ENCODE results near the gene KDM5C.
"Not testable (repeated sequence)": the region's sequence is repeated elsewhere in the genome, so short reads cannot be mapped to it uniquely, and the experiment has no call there.

Gene KDM5C

GRCh38 chrX:53194308-53194707 is 30.7 kb downstream of the KDM5C start:
- no peak for DNase-seq (ENCODE audit: extremely low read depth in 1 of 2, low read depth in 1 of 2)

GRCh38 chrX:53193093-53193492 is 31.9 kb downstream of the KDM5C start:
- no peak for DNase-seq (ENCODE audit: extremely low read depth in 1 of 2, low read depth in 1 of 2)

DNA sequence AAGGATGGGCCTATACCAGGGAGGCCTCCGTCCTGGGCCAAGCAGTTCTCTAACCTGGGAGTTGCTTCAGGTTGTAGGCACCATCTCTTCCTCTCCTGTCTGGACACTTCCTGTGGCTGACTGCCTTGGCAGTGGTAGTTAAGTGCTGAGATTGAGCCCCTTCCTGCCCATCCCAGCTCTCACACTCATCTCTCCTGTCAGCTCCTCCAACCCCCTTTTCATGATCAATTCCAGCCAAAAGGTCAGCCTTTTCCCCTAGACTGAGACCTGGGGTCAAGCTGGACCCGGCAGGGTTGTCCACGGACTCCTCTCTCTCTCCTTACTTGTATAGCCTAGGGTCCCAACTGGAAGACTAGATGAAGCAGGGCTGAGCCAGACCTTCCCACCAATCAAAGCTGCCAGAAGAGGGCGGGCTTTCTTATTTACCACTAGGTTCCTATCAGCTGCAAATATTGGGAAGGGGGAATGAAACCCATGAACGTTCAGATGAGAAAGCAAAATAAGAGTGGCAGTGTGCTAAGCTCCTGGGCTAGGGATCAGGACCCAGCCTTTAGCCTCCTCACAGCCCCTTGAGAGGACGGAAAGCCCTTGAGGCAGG is 34.5 kb downstream of the KDM5C start:
- no peak for DNase-seq (ENCODE audit: extremely low read depth in 1 of 2, low read depth in 1 of 2)

DNA sequence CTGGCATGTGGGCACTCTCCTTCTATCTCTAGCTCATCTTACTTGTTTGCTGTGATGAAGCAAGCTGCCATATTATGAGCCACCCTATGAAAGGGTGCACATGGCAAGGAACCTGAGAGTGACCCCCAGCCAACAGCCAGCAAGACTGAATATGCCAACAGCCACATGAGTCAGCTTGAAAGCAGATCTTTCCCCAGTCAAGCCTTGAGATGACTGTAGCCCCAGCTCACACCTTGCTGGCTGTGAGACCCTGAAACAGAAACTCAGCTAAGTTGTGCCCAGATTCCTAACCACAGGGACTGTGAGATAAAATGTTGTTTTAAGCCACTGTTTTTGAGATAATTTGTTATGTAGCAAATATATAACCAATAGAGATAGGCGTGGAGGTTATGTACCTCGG is 36.2 kb downstream of the KDM5C start:
- peak; percentile 28 to 54 for DNase-seq (ENCODE audit: extremely low read depth in 1 of 2, low read depth in 1 of 2)

- DNase-seq (ENCODE audit: extremely low read depth in 1 of 2, low read depth in 1 of 2), result peak in 1 of 2 donors; percentile 21
These were observed 38.7 kb downstream of the KDM5C start for GRCh38 chrX:53186351-53186750.

GRCh38 chrX:53184836-53185235 is 40.2 kb downstream of the KDM5C start:
- DNase-seq (ENCODE audit: extremely low read depth in 1 of 2, low read depth in 1 of 2), result no peak

DNA sequence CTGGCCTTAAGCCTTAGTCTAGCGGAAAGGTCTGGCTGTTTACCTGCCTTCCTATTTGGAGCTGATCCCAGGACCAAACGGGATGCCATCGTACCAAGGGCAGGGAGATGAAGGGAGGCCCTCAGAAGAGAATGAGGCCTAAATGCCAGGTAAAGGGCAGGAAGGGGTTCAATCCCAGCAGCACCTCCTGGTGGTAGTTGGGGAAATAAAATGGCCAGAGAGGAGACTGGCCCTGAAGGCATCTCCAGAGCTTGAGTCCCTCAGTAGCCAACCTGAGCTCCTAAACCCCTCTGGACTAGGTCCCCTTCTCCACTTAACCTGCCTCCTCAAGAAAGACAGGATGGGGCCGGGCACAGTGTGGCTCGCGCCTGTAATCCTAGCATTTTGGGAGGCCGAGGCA is 53.7 kb downstream of the KDM5C start:
- no peak for DNase-seq (ENCODE audit: extremely low read depth in 1 of 2, low read depth in 1 of 2)

- no peak for DNase-seq (ENCODE audit: extremely low read depth in 1 of 2, low read depth in 1 of 2)
These were observed 58.9 kb downstream of the KDM5C start for GRCh38 chrX:53166103-53166502.

DNA sequence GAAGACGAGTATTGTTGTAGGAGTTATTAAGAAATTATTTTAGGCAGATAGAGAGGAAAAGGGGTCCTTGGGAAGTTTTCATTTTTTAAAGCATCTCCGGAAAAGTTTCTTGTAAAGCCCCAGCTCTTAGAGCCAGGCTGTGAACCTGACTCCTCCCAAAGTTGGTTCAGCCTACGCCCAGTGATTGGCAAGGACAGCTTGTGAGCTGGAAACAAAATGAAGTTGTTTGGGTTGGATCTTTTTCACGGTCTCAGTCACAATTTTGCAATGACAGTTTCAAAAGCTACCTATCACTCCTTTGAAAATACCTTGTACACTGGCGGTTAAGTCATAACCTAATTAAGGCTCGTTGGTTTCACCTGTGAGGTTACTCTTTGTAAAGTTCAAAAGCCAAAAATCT is 60.4 kb downstream of the KDM5C start:
- not testable (repeated sequence) for DNase-seq (ENCODE audit: extremely low read depth in 1 of 2, low read depth in 1 of 2)

- no peak for DNase-seq (ENCODE audit: extremely low read depth in 1 of 2, low read depth in 1 of 2)
These were observed 61.6 kb downstream of the KDM5C start for GRCh38 chrX:53163436-53163835.

- no peak for DNase-seq (ENCODE audit: extremely low read depth in 1 of 2, low read depth in 1 of 2)
These were observed 64.6 kb downstream of the KDM5C start for GRCh38 chrX:53160297-53160983.

GRCh38 chrX:53159184-53159583 is 65.8 kb downstream of the KDM5C start:
- DNase-seq (ENCODE audit: extremely low read depth in 1 of 2, low read depth in 1 of 2), result no peak

- no peak for DNase-seq (ENCODE audit: extremely low read depth in 1 of 2, low read depth in 1 of 2)
These were observed 68.8 kb downstream of the KDM5C start for GRCh38 chrX:53156207-53156596.

DNA sequence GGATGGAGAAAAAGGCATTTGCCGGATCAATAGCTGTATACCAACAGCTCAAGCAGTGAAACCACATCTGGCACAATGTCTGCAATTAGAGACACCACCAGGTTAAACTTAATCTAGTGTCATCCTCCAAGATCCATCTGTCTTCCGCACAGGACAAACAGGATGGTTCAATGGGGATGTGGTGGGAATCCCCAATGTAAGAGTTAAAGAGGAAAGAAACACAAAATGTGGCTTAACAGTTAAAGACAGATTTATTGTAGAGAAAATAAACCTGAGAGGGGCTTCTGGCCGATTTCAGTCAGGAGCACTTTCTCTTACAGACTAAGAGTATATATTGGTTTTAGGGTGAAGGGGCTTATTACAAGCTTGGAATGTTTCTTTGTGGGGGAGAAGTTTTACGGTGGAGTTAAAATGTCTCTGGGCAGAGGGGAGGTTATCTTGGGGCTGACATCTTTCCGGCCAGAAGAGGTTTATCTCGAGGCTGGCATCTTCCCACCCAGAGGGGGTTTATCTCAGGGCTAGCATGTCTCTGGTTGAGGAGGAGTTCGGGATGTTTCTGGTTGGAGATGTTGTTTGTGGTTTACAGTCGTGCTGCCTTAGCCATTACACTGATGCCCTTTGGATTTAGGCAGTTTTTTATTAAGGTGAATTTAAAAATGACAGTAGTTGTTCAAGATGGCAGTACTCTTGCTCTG is 69.3 kb downstream of the KDM5C start:
- no peak for DNase-seq (ENCODE audit: extremely low read depth in 1 of 2, low read depth in 1 of 2)

DNA sequence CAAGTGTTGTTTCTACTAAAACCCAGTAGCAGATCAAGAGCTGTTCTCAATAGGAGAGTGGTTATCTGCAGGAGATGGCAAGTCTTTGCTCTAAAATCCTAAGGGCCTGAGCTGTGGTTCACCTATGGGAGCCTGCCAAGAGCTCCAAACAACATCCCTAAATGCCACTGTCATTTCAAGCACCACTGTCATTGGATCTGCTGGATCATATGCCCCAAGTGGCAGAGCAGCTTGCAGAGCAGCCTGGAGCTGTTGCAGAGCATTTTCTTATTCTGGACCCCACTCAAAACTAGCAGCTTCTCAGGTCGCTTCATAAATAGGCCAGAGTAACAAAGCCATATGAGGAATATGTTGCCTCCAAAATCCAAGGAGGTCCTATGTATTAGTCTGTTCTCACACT is 71.4 kb downstream of the KDM5C start:
- no peak for DNase-seq (ENCODE audit: extremely low read depth in 1 of 2, low read depth in 1 of 2)
